ENCODE measurements around the gene GAP43. TPM values are rescaled to one million over a fixed set of nuclear protein-coding genes. Genes with fewer than 3 reads are reported as not detected.
A peak's percentile ranks its signal among the peaks of the same experiment; 100 is the strongest.

The GAP43 gene
- total RNA-seq, 3 donors from 2014 or later: not detected

- H3K36me3 Mint-ChIP-seq (ENCODE audit: insufficient read depth): no peaks in the 10 kb centered on the region
- peaks cover 3% of the 10 kb centered on the region for H3K4me1 Mint-ChIP-seq (ENCODE audit: low read depth)
- no peak overlapping the region for H3K4me3 Mint-ChIP-seq
- ATAC-seq (no peak), DNase-seq (no peak)
- H3K9me3 Mint-ChIP-seq: no peaks in the 10 kb centered on the region
- H3K27me3 Mint-ChIP-seq (ENCODE audit: low read depth): peaks cover 4% of the 10 kb centered on the region
These were observed 8.1 kb upstream of the GAP43 start for GRCh38 chr3:115615001-115615814.

DNA sequence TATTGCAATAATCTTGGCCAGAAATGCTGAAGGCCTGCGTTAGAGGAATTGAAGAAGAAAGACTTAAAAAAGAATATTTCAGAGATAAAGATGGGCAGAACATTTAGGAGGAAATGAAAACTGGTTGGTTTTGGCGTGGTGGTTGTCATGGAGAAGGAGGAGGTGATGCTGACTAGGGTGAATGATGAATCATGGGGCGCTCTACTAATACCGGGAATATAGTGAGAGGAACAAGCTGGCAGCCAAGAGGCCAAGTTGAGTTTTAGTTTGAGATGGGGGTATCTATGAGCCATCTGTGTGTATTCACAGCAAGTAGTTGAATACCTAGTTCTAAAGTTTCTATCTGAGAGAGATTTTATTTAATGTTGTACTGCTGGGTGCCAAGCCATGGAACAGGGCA, 6.8 kb upstream of the GAP43 start:
- peaks cover 4% of the 10 kb centered on the region for H3K27me3 Mint-ChIP-seq (ENCODE audit: low read depth)
- no peaks in the 10 kb centered on the region for H3K9me3 Mint-ChIP-seq
- DNase-seq (no peak), ATAC-seq (peak; percentile 48 to 61)
- H3K36me3 Mint-ChIP-seq (ENCODE audit: insufficient read depth): no peaks in the 10 kb centered on the region
- H3K4me3 Mint-ChIP-seq: no peak overlapping the region
- H3K4me1 Mint-ChIP-seq (ENCODE audit: low read depth): peaks cover 3% of the 10 kb centered on the region

DNA sequence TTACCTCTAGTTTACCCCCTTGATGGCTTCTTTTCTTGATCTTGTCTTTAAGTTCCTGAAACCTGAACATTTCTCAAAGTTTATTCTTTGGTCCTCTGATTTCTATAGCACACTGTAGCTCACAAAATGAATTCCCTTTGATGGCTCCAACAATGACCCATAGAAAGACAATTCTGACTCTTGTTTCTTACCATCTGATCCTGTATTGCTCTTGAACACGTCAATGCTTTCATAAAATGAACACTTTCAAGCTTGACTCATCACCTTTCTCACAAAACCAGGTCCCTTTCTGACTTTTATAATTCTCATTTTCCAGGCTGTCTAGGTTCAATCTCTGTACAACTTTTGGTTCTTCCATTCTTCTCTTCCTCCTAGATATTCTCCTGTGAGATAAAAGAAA, 5.7 kb upstream of the GAP43 start:
- no peaks in the 10 kb centered on the region for H3K36me3 Mint-ChIP-seq (ENCODE audit: insufficient read depth)
- H3K27me3 Mint-ChIP-seq (ENCODE audit: low read depth): peaks cover 4% of the 10 kb centered on the region
- no peak overlapping the region for H3K4me3 Mint-ChIP-seq
- peaks cover 3% of the 10 kb centered on the region for H3K4me1 Mint-ChIP-seq (ENCODE audit: low read depth)
- peak; percentile 32 to 46 for ATAC-seq
- no peaks in the 10 kb centered on the region for H3K9me3 Mint-ChIP-seq
- no peak for DNase-seq

- H3K27me3 Mint-ChIP-seq (ENCODE audit: low read depth): peaks cover 37% of the 10 kb centered on the region
- ATAC-seq: no peak
- no peak for DNase-seq
- H3K4me1 Mint-ChIP-seq (ENCODE audit: low read depth): peaks cover 7% of the 10 kb centered on the region
- no peak overlapping the region for H3K4me3 Mint-ChIP-seq
- H3K36me3 Mint-ChIP-seq (ENCODE audit: insufficient read depth): no peaks in the 10 kb centered on the region
- no peaks in the 10 kb centered on the region for H3K9me3 Mint-ChIP-seq
These were observed 875 bp downstream of the GAP43 start for GRCh38 chr3:115624029-115624741.

DNA sequence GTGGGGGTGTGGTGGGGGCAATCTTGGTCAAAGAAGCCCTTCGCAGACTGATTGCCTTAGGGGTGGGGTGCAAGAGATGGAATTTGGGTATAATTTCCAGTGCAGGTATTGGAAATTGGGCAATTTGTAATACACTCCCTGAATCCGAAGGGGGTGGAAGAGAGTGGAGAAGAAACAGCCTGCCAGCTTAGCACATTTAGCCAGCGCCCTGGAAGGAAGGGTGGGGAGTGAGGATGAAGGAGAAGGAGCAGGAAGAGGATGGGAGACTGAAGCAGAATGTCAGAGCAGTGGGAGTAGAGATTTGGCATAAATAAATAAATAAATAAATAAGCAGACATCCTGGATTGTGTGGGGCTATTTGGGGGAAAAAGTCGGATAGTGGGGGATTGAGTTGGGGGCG, 1.6 kb downstream of the GAP43 start:
- ATAC-seq (no peak), DNase-seq (no peak)
- Mint-ChIP-seq H3K4me1 (ENCODE audit: low read depth) (peaks cover 7% of the 10 kb centered on the region), H3K27me3 (ENCODE audit: low read depth) (peaks cover 33% of the 10 kb centered on the region), H3K4me3 (no peak overlapping the region), H3K9me3 (no peaks in the 10 kb centered on the region), H3K36me3 (ENCODE audit: insufficient read depth) (no peaks in the 10 kb centered on the region)

GRCh38 chr3:115626006-115626409, 2.7 kb downstream of the GAP43 start:
- Mint-ChIP-seq H3K4me3 (no peak overlapping the region), H3K4me1 (ENCODE audit: low read depth) (peaks cover 7% of the 10 kb centered on the region), H3K27me3 (ENCODE audit: low read depth) (peaks cover 33% of the 10 kb centered on the region), H3K36me3 (ENCODE audit: insufficient read depth) (no peaks in the 10 kb centered on the region), H3K9me3 (no peaks in the 10 kb centered on the region)
- ATAC-seq (no peak), DNase-seq (no peak)

DNA sequence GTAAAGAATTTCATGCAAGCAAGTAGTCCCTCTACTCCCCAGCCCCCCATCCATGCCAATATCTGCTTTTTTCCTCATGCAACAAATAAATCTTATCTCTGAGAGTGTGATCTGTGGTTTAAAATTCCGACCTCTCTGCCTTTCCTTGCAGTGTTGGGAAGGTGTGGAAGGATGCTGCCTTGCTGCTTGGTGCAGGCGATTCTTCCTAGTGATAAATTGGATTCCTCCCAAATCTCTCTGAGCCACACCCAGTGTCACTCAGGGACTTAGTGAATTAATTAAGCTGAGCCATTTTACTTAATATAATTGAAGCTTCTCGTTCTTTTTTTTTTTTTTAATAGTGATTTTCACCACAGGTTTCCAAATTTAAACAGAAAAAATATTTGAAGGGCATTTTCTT, 3.4 kb downstream of the GAP43 start:
- DNase-seq (no peak), ATAC-seq (no peak)
- no peak overlapping the region for H3K4me3 Mint-ChIP-seq
- no peaks in the 10 kb centered on the region for H3K36me3 Mint-ChIP-seq (ENCODE audit: insufficient read depth)
- H3K4me1 Mint-ChIP-seq (ENCODE audit: low read depth): peaks cover 7% of the 10 kb centered on the region
- no peaks in the 10 kb centered on the region for H3K9me3 Mint-ChIP-seq
- H3K27me3 Mint-ChIP-seq (ENCODE audit: low read depth): peaks cover 33% of the 10 kb centered on the region

DNA sequence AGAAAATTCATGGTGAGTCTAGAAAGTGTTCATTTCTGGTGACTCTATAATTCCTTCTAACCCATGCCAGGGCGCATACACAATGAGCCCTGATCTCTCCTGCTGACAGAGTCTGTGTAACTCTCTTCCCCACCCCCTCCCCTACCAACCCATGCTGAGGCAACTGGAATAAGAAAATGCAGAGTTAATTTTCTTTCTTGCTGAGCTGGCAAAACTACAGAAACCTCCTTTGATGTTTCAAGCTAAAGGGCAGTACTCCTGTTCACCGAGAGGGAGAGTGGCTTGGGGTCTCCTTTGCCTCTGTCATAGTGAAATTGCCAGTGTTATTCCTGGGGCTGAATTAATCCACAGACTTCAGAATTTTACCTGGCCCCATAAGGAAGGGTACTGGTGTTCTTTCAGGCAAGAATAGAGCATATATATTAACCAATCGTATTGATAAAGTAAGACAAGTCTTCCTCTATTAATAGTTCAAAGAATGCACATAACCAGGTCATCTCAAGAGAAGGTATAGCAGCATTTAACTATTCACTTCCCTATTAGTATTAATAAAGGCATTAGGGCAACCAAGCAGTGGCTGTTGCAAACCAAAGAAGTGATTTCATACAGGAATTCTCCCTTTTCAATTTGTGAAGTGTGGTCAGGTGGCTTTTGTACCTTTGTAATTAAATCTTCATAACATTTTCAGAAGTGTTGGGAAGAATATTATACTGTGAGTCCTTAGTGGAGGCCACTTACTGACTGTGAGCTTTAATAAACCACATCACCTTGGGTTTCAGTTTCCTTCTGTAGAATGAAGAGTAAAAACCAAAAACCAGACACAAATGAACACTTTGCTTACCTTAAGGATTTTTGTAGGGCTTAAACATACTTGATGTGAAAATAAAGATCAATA, 4.1 kb downstream of the GAP43 start:
- Mint-ChIP-seq H3K4me1 (ENCODE audit: low read depth) (peaks cover 7% of the 10 kb centered on the region), H3K27me3 (ENCODE audit: low read depth) (peaks cover 37% of the 10 kb centered on the region), H3K4me3 (no peak overlapping the region), H3K36me3 (ENCODE audit: insufficient read depth) (no peaks in the 10 kb centered on the region), H3K9me3 (no peaks in the 10 kb centered on the region)
- no peak for DNase-seq
- no peak for ATAC-seq

DNA sequence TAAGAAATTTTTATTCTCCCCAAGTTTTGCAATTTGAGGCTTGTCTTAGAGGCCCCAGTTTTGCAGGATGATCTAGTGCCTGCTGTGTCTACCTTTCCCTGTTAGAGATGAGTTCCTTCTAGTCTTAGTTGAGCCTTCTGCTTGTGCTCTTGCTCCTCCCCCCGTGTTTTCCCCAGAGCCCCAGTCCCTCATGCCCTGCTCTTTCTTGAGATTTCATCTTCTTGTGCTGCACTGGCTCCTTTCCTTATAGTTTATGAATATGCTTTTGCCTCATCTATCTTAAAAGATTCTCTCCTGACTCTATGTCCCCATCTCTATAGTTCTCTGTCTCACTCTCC, 4.7 kb downstream of the GAP43 start:
- Mint-ChIP-seq H3K27me3 (ENCODE audit: low read depth) (peaks cover 37% of the 10 kb centered on the region), H3K36me3 (ENCODE audit: insufficient read depth) (no peaks in the 10 kb centered on the region), H3K4me3 (no peak overlapping the region), H3K9me3 (no peaks in the 10 kb centered on the region), H3K4me1 (ENCODE audit: low read depth) (peaks cover 7% of the 10 kb centered on the region)
- no peak for DNase-seq
- ATAC-seq: no peak

DNA sequence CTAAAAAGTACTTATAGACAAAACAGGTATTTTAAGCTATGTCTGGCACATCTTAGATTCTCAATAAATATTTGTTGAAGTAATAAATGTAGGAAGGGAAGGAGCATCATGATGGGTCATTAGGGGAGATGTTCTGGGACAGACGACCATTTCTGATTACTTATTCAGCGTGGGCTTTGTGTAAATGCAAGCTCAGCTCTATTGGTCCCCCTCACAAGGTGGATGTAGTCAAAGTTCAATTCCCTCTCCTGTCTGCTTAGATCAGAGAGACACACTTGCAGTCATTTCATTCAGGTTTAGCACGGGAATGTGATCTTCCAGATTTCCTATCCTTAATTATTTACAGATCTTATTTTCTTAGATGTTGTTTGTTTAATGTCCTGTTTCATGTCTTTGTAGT, 7.5 kb downstream of the GAP43 start:
- DNase-seq: no peak
- no peak overlapping the region for H3K4me3 Mint-ChIP-seq
- no peak for ATAC-seq
- H3K4me1 Mint-ChIP-seq (ENCODE audit: low read depth): no peaks in the 10 kb centered on the region
- no peaks in the 10 kb centered on the region for H3K9me3 Mint-ChIP-seq
- H3K27me3 Mint-ChIP-seq (ENCODE audit: low read depth): peaks cover 24% of the 10 kb centered on the region
- H3K36me3 Mint-ChIP-seq (ENCODE audit: insufficient read depth): no peaks in the 10 kb centered on the region

DNA sequence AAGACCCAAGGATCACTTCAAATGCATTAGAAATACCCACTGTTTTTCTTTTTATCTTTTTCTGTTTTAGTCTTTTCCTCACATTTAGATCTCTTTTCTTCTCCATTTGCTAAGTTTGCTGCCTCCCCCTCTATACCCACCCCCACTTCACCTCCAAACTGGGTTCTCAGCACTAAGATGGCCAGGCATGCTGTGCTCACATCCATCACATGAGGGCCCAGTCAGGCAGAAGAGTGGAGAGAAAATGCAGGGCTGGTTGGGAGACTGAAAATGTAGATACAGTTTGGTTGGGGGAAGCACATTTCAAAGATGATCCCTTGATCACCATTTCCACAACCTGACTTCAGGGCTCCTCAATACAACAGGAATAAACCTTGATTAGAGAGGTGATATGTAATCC, 8.7 kb downstream of the GAP43 start:
- ATAC-seq (no peak), DNase-seq (no peak)
- Mint-ChIP-seq H3K36me3 (ENCODE audit: insufficient read depth) (no peaks in the 10 kb centered on the region), H3K4me1 (ENCODE audit: low read depth) (no peaks in the 10 kb centered on the region), H3K27me3 (ENCODE audit: low read depth) (peaks cover 14% of the 10 kb centered on the region), H3K4me3 (no peak overlapping the region), H3K9me3 (no peaks in the 10 kb centered on the region)

GRCh38 chr3:115633467-115633866, 10.2 kb downstream of the GAP43 start:
- ATAC-seq (no peak), DNase-seq (no peak)
- H3K4me3 Mint-ChIP-seq: no peak overlapping the region
- H3K4me1 Mint-ChIP-seq (ENCODE audit: low read depth): no peaks in the 10 kb centered on the region
- H3K9me3 Mint-ChIP-seq: no peaks in the 10 kb centered on the region
- no peaks in the 10 kb centered on the region for H3K36me3 Mint-ChIP-seq (ENCODE audit: insufficient read depth)
- peaks cover 11% of the 10 kb centered on the region for H3K27me3 Mint-ChIP-seq (ENCODE audit: low read depth)

- Mint-ChIP-seq H3K27me3 (ENCODE audit: low read depth) (peaks cover 11% of the 10 kb centered on the region), H3K4me1 (ENCODE audit: low read depth) (peaks cover 2% of the 10 kb centered on the region), H3K9me3 (no peaks in the 10 kb centered on the region), H3K4me3 (no peak overlapping the region), H3K36me3 (ENCODE audit: insufficient read depth) (no peaks in the 10 kb centered on the region)
- ATAC-seq: no peak
- DNase-seq: no peak
These were observed 10.7 kb downstream of the GAP43 start for GRCh38 chr3:115634052-115634451.

DNA sequence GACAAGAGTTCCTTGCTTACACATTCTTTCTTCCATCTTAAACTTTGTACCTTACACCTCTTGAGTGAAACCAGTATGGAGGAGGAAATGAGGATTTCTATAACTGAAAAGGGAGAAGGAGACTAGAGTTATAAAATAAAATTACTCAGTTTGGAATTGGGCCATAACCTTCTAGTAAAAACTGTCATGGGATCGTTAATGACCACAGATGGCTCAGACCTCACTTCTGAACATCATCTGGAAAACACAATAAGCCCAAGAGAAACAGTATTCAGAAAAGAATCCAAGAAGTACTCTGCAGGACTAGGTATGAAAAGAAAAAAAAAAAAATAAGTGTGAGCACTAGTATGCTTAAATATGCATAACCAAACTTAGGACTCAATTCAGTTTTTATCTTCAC, 12.1 kb downstream of the GAP43 start:
- DNase-seq (no peak), ATAC-seq (no peak)
- H3K36me3 Mint-ChIP-seq (ENCODE audit: insufficient read depth): no peaks in the 10 kb centered on the region
- H3K27me3 Mint-ChIP-seq (ENCODE audit: low read depth): peaks cover 11% of the 10 kb centered on the region
- H3K4me3 Mint-ChIP-seq: no peak overlapping the region
- no peaks in the 10 kb centered on the region for H3K9me3 Mint-ChIP-seq
- H3K4me1 Mint-ChIP-seq (ENCODE audit: low read depth): peaks cover 2% of the 10 kb centered on the region

All from activated T-cell treated with anti-CD3 and anti-CD28 coated beads, Interleukin-2, amount 50 U/mL, for 4 hours (primary cell).